DOHH2 (cell line): Measurements from ENCODE around the gene RPL32.

ENCODE experiments used
- EZH2phosphoT487 ChIP-seq: fragments of 200-600 bp; sonication (generic); IDR thresholded peaks from 2 replicates; pipeline ENCODE4 v1.6.1; 2017; ENCODE audit warnings: borderline replicate concordance, mild to moderate bottlenecking, antibody characterized with exemption, low read length, moderate library complexity, mixed read lengths
- TF ChIP-seq, protein P1 (sequence below): fragments of 200-600 bp; sonication (generic); IDR thresholded peaks from one replicate; pipeline ENCODE4 v1.5.1; 2014; ENCODE audit warnings: antibody characterized with exemption, mild to moderate bottlenecking, low read depth, low read length; ENCODE audit not compliant: poor library complexity, severe bottlenecking

DNA sequence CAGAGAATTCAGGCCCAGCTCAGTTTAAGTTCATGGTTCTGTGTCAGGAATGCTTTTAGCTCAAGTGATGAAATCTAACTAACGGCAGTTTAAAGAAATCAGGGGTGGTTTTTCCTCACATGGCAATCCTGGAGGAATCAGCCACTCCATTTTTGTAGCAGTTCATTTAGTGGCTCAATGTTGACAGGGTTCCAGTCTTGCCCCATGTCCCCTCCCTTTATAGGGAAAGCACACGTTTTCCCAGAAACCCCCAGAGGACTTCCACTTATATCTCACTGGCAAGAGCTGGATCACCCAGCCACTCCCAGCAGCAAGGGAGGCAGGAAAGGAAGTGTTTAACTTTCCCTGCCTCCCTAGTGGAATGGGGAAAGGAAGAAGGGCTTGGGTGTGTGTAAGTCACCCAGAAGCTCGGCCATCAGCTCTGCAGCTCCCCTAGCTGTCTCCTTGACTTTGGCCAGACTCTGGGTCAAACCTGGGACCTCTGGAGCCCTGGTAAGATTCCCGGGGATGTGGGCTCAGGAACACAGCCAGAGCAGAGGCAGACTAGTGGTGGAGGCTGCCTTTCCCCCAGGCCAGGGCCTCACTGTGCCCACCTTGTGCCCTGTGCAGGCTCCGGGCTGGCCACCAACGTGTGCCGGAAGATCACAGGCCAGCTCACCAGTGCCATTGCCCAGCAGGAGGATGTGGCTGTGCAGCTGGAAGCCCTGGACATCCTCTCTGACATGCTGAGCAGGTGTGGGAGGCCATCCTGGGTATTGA, 33.6 kb downstream of the RPL32 start:
- TF ChIP-seq, protein P1, sequence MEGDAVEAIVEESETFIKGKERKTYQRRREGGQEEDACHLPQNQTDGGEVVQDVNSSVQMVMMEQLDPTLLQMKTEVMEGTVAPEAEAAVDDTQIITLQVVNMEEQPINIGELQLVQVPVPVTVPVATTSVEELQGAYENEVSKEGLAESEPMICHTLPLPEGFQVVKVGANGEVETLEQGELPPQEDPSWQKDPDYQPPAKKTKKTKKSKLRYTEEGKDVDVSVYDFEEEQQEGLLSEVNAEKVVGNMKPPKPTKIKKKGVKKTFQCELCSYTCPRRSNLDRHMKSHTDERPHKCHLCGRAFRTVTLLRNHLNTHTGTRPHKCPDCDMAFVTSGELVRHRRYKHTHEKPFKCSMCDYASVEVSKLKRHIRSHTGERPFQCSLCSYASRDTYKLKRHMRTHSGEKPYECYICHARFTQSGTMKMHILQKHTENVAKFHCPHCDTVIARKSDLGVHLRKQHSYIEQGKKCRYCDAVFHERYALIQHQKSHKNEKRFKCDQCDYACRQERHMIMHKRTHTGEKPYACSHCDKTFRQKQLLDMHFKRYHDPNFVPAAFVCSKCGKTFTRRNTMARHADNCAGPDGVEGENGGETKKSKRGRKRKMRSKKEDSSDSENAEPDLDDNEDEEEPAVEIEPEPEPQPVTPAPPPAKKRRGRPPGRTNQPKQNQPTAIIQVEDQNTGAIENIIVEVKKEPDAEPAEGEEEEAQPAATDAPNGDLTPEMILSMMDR: no peak
- TF ChIP-seq EZH2phosphoT487: no peak
